ENCODE data around the gene PRPF6. TPM values are rescaled to one million over a fixed set of nuclear protein-coding genes. Genes with fewer than 3 reads are reported as not detected.

PRPF6 gene
- total and polyA plus RNA-seq, 2 of the 13 experiments (the other 11 are each of a cell fraction or from before 2014, with no cell fraction given): 63.7 to 101 TPM

DNA sequence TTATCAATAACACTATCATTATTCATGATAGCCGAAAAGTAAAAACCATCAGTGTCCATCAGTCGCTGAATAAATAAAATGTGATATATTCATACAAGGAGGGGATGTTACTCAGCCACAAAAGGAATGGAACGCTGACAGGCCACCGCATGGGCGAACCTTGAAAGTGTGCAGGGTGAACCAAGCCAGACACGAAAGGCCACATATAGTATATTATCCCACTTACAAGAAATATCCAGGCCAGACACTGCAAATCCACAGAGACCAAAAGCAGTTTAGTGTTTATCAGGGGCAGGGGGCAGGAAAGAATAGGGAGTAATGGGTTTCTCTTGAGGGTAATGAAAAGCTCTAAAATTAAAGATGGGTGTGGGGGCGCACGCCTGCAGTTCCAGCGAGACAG is 62.8 kb downstream of the PRPF6 start:
- no peaks in the 10 kb centered on the region for H3K27me3 ChIP-seq (ENCODE audit: control insufficient read depth in 1 of 2, insufficient read depth in 2 of 2, low read length in 2 of 2)
- no peak overlapping the region for H3K4me3 ChIP-seq (replicated peaks in 1 of 3; ENCODE audit: insufficient read depth in 1 of 3, low read depth in 2 of 3, low read length in 3 of 3)
- WGBS (ENCODE audit: low lambda C conversion rate): 71% methylated on average over 9 of the region's 9 CpGs
- no peak overlapping the region for H2AFZ ChIP-seq (ENCODE audit: low read length)
- no peak overlapping the region for H3K27ac ChIP-seq (ENCODE audit: extremely low read length, insufficient read depth, low read length)
- no peak overlapping the region for H3K4me2 ChIP-seq (ENCODE audit: low read depth, low read length)
- no TSS peak for BruUV-seq (replicated peaks)
- no peaks in the 10 kb centered on the region for H3K36me3 ChIP-seq (replicated peaks in 1 of 2; ENCODE audit: control insufficient read depth in 1 of 2, insufficient read depth in 2 of 2, low read length in 2 of 2)
- POLR2A ChIA-PET: interaction anchor here (0.7 to 10.1 kb wide), 5 partner anchors 8 to 75 kb away, joined by 3 to 252 read pairs (median 12); partner anchors contain the start of genes C20orf204, SAMD10 and SOX18
- peaks cover 65% of the 10 kb centered on the region for H3K4me1 ChIP-seq (ENCODE audit: insufficient read depth, low read length)
- H3K79me2 ChIP-seq (ENCODE audit: insufficient read depth, low read length): peaks cover 3% of the 10 kb centered on the region
- TF ChIP-seq TBX2 (CRISPR knock-in tag; IDR thresholded peaks at IDR 0.05; ENCODE audit: borderline replicate concordance) (no peak), SRSF9 (IDR thresholded peaks at IDR 0.05; ENCODE audit: borderline replicate concordance, insufficient read depth, low read depth, low read length, poor library complexity, severe bottlenecking) (no peak), ELF4 (CRISPR knock-in tag; IDR thresholded peaks at IDR 0.05; ENCODE audit: borderline replicate concordance) (no peak), MIER2 (CRISPR knock-in tag; IDR thresholded peaks at IDR 0.05) (no peak), TBL1XR1 (IDR thresholded peaks at IDR 0.05; ENCODE audit: borderline replicate concordance, low read length, partially characterized antibody) (no peak), SAFB2 (CRISPR knock-in tag; IDR thresholded peaks at IDR 0.05; ENCODE audit: borderline replicate concordance, low read depth) (no peak), TAF15 (IDR thresholded peaks at IDR 0.05; ENCODE audit: low read depth, low read length, poor library complexity, severe bottlenecking) (no peak)
- TF ChIP-seq, protein P1, sequence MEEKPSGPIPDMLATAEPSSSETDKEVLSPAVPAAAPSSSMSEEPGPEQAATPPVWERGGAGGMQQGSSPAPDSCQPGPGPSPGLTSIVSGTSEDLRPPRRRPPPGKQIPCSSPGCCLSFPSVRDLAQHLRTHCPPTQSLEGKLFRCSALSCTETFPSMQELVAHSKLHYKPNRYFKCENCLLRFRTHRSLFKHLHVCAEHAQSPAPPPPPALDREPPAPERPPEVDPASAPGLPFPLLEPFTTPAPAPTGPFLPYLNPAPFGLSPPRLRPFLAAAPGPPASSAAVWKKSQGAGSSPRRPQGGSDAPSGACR (CRISPR knock-in tag; IDR thresholded peaks at IDR 0.05): no peak
- in situ Hi-C loops (cut with HindIII; ENCODE audit: extremely low pct_ligation_motif_present, low pct_unique_long_range_greater_than_20kb) (no loop called here), intact Hi-C loops (cut with micrococcal nuclease; ENCODE audit: unreplicated experiment) (no loop called here)
- CTCF ChIA-PET (ENCODE audit: low intra/inter-chr PET ratio, low total read pairs): no interaction called here
- H3K9ac ChIP-seq (ENCODE audit: insufficient read depth, low read depth, low read length): no peak overlapping the region
- FAIRE-seq: peak; percentile 51
- no peak for ATAC-seq
- DNase-seq (ENCODE audit: low spot score): no peak
- H3K9me3 ChIP-seq (ENCODE audit: low read length): no peaks in the 10 kb centered on the region
- H4K20me1 ChIP-seq (ENCODE audit: insufficient read depth, low read length): no peaks in the 10 kb centered on the region

All from HepG2 (cell line).